Measurements from ENCODE around the gene ASCL3. TPM values are rescaled to one million over a fixed set of nuclear protein-coding genes. Genes with fewer than 3 reads are reported as not detected.
A peak's percentile ranks its signal among the peaks of the same experiment; 100 is the strongest.

ASCL3 gene
- total RNA-seq, 1 donor from 2014 or later: not detected

DNA sequence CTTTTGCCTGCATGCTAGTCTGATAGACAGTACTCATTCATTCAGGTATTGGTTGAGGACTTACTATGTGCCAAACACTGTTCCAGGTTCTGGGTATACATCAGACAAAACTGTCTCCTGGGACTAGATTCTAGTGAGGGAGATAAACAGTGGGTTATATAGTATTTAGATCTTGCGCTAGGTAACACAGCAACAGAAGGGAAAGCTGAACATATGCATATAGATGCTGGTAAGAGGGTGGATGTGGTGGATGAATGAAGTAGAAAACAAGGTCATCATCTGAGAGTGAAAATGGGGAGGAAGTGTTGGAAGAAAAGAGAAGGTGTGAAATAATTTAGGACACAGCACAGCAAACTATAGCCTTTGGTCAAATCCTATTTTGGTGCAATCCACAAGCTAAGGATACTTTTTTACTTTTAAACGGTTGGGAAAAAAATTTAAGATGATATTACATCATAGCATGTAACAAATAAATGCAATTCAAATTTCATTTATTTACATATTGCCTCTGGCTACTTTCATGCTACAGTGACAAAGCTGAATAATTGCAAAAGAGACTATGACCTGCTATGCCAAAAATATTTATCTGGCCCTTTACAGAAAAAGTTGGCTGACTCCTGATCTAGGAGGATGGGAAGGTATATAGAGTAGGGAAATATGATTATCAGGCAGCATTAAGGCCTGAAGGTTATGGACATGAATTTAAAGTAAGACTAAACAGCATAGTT lies 28.5 kb upstream of the ASCL3 start:
- TF ChIP-seq, protein P1, sequence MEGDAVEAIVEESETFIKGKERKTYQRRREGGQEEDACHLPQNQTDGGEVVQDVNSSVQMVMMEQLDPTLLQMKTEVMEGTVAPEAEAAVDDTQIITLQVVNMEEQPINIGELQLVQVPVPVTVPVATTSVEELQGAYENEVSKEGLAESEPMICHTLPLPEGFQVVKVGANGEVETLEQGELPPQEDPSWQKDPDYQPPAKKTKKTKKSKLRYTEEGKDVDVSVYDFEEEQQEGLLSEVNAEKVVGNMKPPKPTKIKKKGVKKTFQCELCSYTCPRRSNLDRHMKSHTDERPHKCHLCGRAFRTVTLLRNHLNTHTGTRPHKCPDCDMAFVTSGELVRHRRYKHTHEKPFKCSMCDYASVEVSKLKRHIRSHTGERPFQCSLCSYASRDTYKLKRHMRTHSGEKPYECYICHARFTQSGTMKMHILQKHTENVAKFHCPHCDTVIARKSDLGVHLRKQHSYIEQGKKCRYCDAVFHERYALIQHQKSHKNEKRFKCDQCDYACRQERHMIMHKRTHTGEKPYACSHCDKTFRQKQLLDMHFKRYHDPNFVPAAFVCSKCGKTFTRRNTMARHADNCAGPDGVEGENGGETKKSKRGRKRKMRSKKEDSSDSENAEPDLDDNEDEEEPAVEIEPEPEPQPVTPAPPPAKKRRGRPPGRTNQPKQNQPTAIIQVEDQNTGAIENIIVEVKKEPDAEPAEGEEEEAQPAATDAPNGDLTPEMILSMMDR (IDR thresholded peaks at IDR 0.05): no peak
- Mint-ChIP-seq H3K4me3 (ENCODE audit: unreplicated experiment) (no peak overlapping the region), H3K27me3 (ENCODE audit: low read depth) (no peaks in the 10 kb centered on the region), H3K36me3 (ENCODE audit: low read depth) (no peaks in the 10 kb centered on the region), H3K9me3 (ENCODE audit: low read depth) (no peaks in the 10 kb centered on the region), H3K27ac (ENCODE audit: unreplicated experiment) (no peak overlapping the region), H3K4me1 (ENCODE audit: low read depth) (peaks cover 4% of the 10 kb centered on the region)
- DNase-seq (ENCODE audit: low spot score): no peak

DNA sequence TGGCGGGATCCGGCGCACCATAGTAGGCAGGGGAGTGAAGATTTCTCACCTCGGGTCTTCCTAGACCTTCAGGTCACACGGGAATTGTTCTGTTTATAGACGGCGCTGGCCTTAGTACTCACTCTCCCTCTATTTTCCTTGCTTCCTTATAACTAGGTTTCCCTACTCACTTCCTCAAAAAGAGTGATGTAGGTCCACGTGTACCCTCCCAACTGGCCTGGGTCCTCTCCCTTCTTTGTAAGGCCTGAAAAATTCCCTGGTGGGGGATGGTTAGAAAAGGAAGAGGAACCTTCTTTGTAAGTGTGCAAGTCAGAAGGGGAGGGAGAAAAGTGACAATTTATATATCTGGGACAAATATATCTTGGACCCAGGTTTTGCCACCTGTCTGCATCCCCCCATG lies 24.4 kb upstream of the ASCL3 start:
- no peak overlapping the region for H3K27ac Mint-ChIP-seq (ENCODE audit: unreplicated experiment)
- TF ChIP-seq, protein P1 (IDR thresholded peaks at IDR 0.05): no peak
- peaks cover 28% of the 10 kb centered on the region for H3K4me1 Mint-ChIP-seq (ENCODE audit: low read depth)
- DNase-seq (ENCODE audit: low spot score): no peak
- no peaks in the 10 kb centered on the region for H3K9me3 Mint-ChIP-seq (ENCODE audit: low read depth)
- H3K27me3 Mint-ChIP-seq (ENCODE audit: low read depth): no peaks in the 10 kb centered on the region
- no peaks in the 10 kb centered on the region for H3K36me3 Mint-ChIP-seq (ENCODE audit: low read depth)
- no peak overlapping the region for H3K4me3 Mint-ChIP-seq (ENCODE audit: unreplicated experiment)

- H3K9me3 Mint-ChIP-seq (ENCODE audit: low read depth): no peaks in the 10 kb centered on the region
- H3K36me3 Mint-ChIP-seq (ENCODE audit: low read depth): no peaks in the 10 kb centered on the region
- peaks cover 32% of the 10 kb centered on the region for H3K4me1 Mint-ChIP-seq (ENCODE audit: low read depth)
- peak within 1 kb of the TSS; percentile 95 for H3K4me3 Mint-ChIP-seq (ENCODE audit: unreplicated experiment)
- peak; percentile 96 for DNase-seq (ENCODE audit: low spot score)
- TF ChIP-seq, protein P1 (IDR thresholded peaks at IDR 0.05): no peak
- no peaks in the 10 kb centered on the region for H3K27me3 Mint-ChIP-seq (ENCODE audit: low read depth)
- peak within 1 kb of the TSS; percentile 91 for H3K27ac Mint-ChIP-seq (ENCODE audit: unreplicated experiment)
Measured at GRCh38 chr11:8964324-8965320, 21.8 kb upstream of the ASCL3 start, which contains the start of gene TMEM9B. TMEM9B (minus strand) TSS chr11:8964442; CDS start chr11:8964313, 129 bp downstream.

- H3K9me3 Mint-ChIP-seq (ENCODE audit: low read depth): no peaks in the 10 kb centered on the region
- no peaks in the 10 kb centered on the region for H3K27me3 Mint-ChIP-seq (ENCODE audit: low read depth)
- DNase-seq (ENCODE audit: low spot score): peak; percentile 92
- peaks cover 37% of the 10 kb centered on the region for H3K4me1 Mint-ChIP-seq (ENCODE audit: low read depth)
- peak overlapping the region; percentile 91 for H3K27ac Mint-ChIP-seq (ENCODE audit: unreplicated experiment)
- H3K4me3 Mint-ChIP-seq (ENCODE audit: unreplicated experiment): peak overlapping the region; percentile 95
- TF ChIP-seq, protein P1 (IDR thresholded peaks at IDR 0.05): no peak
- no peaks in the 10 kb centered on the region for H3K36me3 Mint-ChIP-seq (ENCODE audit: low read depth)
Measured at GRCh38 chr11:8963569-8964323, 20.9 kb upstream of the ASCL3 start.
